ENCODE measurements around the gene AP1M2.
A peak's percentile ranks its signal among the peaks of the same experiment; 100 is the strongest.

Gene AP1M2

GRCh38 chr19:10587022-10587838 lies at the start of gene AP1M2:
Gene AP1M2, minus strand, starts transcription at chr19:10587312. Its CDS starts 81 bp downstream, at chr19:10587231.
- ATAC-seq (no peak), DNase-seq (no peak)
- H3K27ac Mint-ChIP-seq: no peak within 1 kb of the TSS
- H3K4me1 Mint-ChIP-seq: peaks cover 11% of the 10 kb centered on the region
- peaks cover 7 to 9% of the 10 kb centered on the region in 2 donors for H3K9me3 Mint-ChIP-seq
- H3K4me3 Mint-ChIP-seq: no peak within 1 kb of the TSS
- peaks cover 18% of the 10 kb centered on the region for H3K27me3 Mint-ChIP-seq

GRCh38 chr19:10636304-10636972 lies 49.3 kb upstream of the AP1M2 start:
- ATAC-seq (no peak), DNase-seq (no peak)
- Mint-ChIP-seq H3K4me3 (no peak overlapping the region), H3K9me3 (no peaks in the 10 kb centered on the region), H3K27me3 (no peaks in the 10 kb centered on the region), H3K4me1 (peaks cover 28% of the 10 kb centered on the region), H3K27ac (peak overlapping the region in 1 of 2 donors; percentile 69)

- Mint-ChIP-seq H3K27me3 (no peaks in the 10 kb centered on the region), H3K4me3 (no peak overlapping the region), H3K9me3 (no peaks in the 10 kb centered on the region), H3K4me1 (peaks cover 19% of the 10 kb centered on the region), H3K27ac (no peak overlapping the region)
- no peak for ATAC-seq
- DNase-seq: no peak
Measured at GRCh38 chr19:10634963-10635362, 47.9 kb upstream of the AP1M2 start.

GRCh38 chr19:10634430-10634829 lies 47.3 kb upstream of the AP1M2 start:
- DNase-seq (no peak), ATAC-seq (no peak)
- Mint-ChIP-seq H3K27ac (peak overlapping the region in 1 of 2 donors; percentile 71), H3K4me3 (no peak overlapping the region), H3K4me1 (peaks cover 19% of the 10 kb centered on the region), H3K27me3 (no peaks in the 10 kb centered on the region), H3K9me3 (no peaks in the 10 kb centered on the region)

- Mint-ChIP-seq H3K4me1 (peaks cover 5% of the 10 kb centered on the region), H3K27me3 (no peaks in the 10 kb centered on the region), H3K4me3 (no peak overlapping the region), H3K27ac (peak overlapping the region in 1 of 2 donors; percentile 34), H3K9me3 (no peaks in the 10 kb centered on the region)
- ATAC-seq: no peak
- no peak for DNase-seq
Measured at GRCh38 chr19:10631874-10632273, 44.8 kb upstream of the AP1M2 start.

GRCh38 chr19:10625762-10626138 lies 38.6 kb upstream of the AP1M2 start:
- ATAC-seq: no peak
- H3K9me3 Mint-ChIP-seq: no peaks in the 10 kb centered on the region
- peak overlapping the region in 1 of 2 donors; percentile 4 for H3K27ac Mint-ChIP-seq
- DNase-seq: no peak
- H3K4me3 Mint-ChIP-seq: no peak overlapping the region
- no peaks in the 10 kb centered on the region for H3K27me3 Mint-ChIP-seq
- peaks cover 43% of the 10 kb centered on the region for H3K4me1 Mint-ChIP-seq

GRCh38 chr19:10625003-10625761 lies 38.1 kb upstream of the AP1M2 start, which contains the start of gene SLC44A2:
Gene SLC44A2, plus strand, starts transcription at chr19:10625553. Its CDS starts 81 bp downstream, at chr19:10625634.
- no peak for DNase-seq
- Mint-ChIP-seq H3K27me3 (no peaks in the 10 kb centered on the region), H3K9me3 (no peaks in the 10 kb centered on the region), H3K4me1 (peaks cover 49% of the 10 kb centered on the region), H3K4me3 (peak within 1 kb of the TSS in 1 of 2 donors; percentile 29), H3K27ac (peak within 1 kb of the TSS; percentile 33 to 54)
- ATAC-seq: peak; percentile 52

- H3K4me3 Mint-ChIP-seq: peak overlapping the region in 1 of 2 donors; percentile 29
- no peaks in the 10 kb centered on the region for H3K27me3 Mint-ChIP-seq
- H3K9me3 Mint-ChIP-seq: no peaks in the 10 kb centered on the region
- DNase-seq (no peak), ATAC-seq (peak; percentile 43)
- H3K4me1 Mint-ChIP-seq: peaks cover 49% of the 10 kb centered on the region
- H3K27ac Mint-ChIP-seq: peak overlapping the region in 1 of 2 donors; percentile 33
Measured at GRCh38 chr19:10624585-10624984, 37.5 kb upstream of the AP1M2 start.

GRCh38 chr19:10621966-10622365 lies 34.9 kb upstream of the AP1M2 start:
- Mint-ChIP-seq H3K27ac (peak overlapping the region in 1 of 2 donors; percentile 84), H3K4me1 (peaks cover 58% of the 10 kb centered on the region), H3K4me3 (no peak overlapping the region), H3K27me3 (no peaks in the 10 kb centered on the region), H3K9me3 (no peaks in the 10 kb centered on the region)
- no peak for DNase-seq
- no peak for ATAC-seq

- Mint-ChIP-seq H3K4me3 (no peak overlapping the region), H3K27ac (peak overlapping the region; percentile 72 to 76), H3K27me3 (no peaks in the 10 kb centered on the region), H3K9me3 (no peaks in the 10 kb centered on the region), H3K4me1 (peaks cover 56% of the 10 kb centered on the region)
- DNase-seq: no peak
- no peak for ATAC-seq
Measured at GRCh38 chr19:10620786-10621185, 33.7 kb upstream of the AP1M2 start.

GRCh38 chr19:10618846-10619245 lies 31.7 kb upstream of the AP1M2 start:
- H3K9me3 Mint-ChIP-seq: no peaks in the 10 kb centered on the region
- no peaks in the 10 kb centered on the region for H3K27me3 Mint-ChIP-seq

GRCh38 chr19:10617409-10618121 lies 30.5 kb upstream of the AP1M2 start:
- Mint-ChIP-seq H3K4me3 (no peak overlapping the region), H3K27ac (no peak overlapping the region), H3K9me3 (no peaks in the 10 kb centered on the region), H3K27me3 (no peaks in the 10 kb centered on the region), H3K4me1 (peaks cover 57% of the 10 kb centered on the region)
- no peak for ATAC-seq
- DNase-seq: no peak

More at GRCh38 chr19:10618846-10619245, 31.7 kb upstream of the AP1M2 start:
- ATAC-seq: no peak
- Mint-ChIP-seq H3K4me3 (no peak overlapping the region), H3K27ac (peak overlapping the region in 1 of 2 donors; percentile 25), H3K4me1 (peaks cover 55% of the 10 kb centered on the region)
- no peak for DNase-seq

- no peaks in the 10 kb centered on the region for H3K9me3 Mint-ChIP-seq
- peak overlapping the region in 1 of 2 donors; percentile 86 for H3K27ac Mint-ChIP-seq
- peaks cover 41% of the 10 kb centered on the region for H3K4me1 Mint-ChIP-seq
- ATAC-seq (no peak), DNase-seq (no peak)
- H3K4me3 Mint-ChIP-seq: no peak overlapping the region
- H3K27me3 Mint-ChIP-seq: no peaks in the 10 kb centered on the region
Measured at GRCh38 chr19:10615429-10616023, 28.4 kb upstream of the AP1M2 start.

- H3K27me3 Mint-ChIP-seq: no peaks in the 10 kb centered on the region
- DNase-seq: no peak
- no peak overlapping the region for H3K4me3 Mint-ChIP-seq
- H3K4me1 Mint-ChIP-seq: peaks cover 38% of the 10 kb centered on the region
- no peaks in the 10 kb centered on the region for H3K9me3 Mint-ChIP-seq
- no peak overlapping the region for H3K27ac Mint-ChIP-seq
- no peak for ATAC-seq
Measured at GRCh38 chr19:10612499-10613119, 25.5 kb upstream of the AP1M2 start.

Data from stimulated activated naive CD8-positive, alpha-beta T cell treated with anti-CD3 and anti-CD28 coated beads, Interleukin-15, amount 100 ng/mL, for 72 hours (primary cell).